Esophagus muscularis mucosa (tissue), 4 donors: ENCODE measurements around the gene RBMS1.

Source experiments
- CTCF ChIP-seq, 3 experiments: fragments of 200-600 bp in 2 of 3; fragments of 450-650 bp in 1 of 3; sonication (generic) in 2 of 3; IDR thresholded peaks; one replicate each; pipeline ENCODE4 v1.5.1; 2017 to 2019; ENCODE audit warnings: antibody characterized with exemption in 3 of 3, mild to moderate bottlenecking in 2 of 3, moderate library complexity in 1 of 3
- EP300 ChIP-seq: sonication (generic); formaldehyde crosslinking; IDR thresholded peaks from one replicate; pipeline ENCODE4 v1.6.1; 2017; ENCODE audit warnings: antibody characterized with exemption
- POLR2AphosphoS5 ChIP-seq, 2 donors: sonication (generic); formaldehyde crosslinking; IDR thresholded peaks; one replicate each; pipeline ENCODE4 v1.6.1; 2017; ENCODE audit warnings: antibody characterized with exemption in 2 of 2

GRCh38 chr2:160390544-160391455 is 102.8 kb downstream of the RBMS1 start:
- no peak for TF ChIP-seq CTCF (IDR thresholded peaks at IDR 0.05)
- no peak for TF ChIP-seq POLR2AphosphoS5 (IDR thresholded peaks at IDR 0.05)
- TF ChIP-seq EP300, result no peak
